ENCODE data around the gene TDRD10.

GRCh38 chr1:154549202-154549770 lies 47.3 kb downstream of the TDRD10 start:
- TF ChIP-seq ZNF8 (CRISPR knock-in tag; IDR thresholded peaks at IDR 0.05), result no peak
- no peak for TF ChIP-seq ARNTL (CRISPR knock-in tag; IDR thresholded peaks at IDR 0.05; ENCODE audit: borderline replicate concordance, low read depth)
- no peak for TF ChIP-seq SNAI2 (CRISPR knock-in tag; IDR thresholded peaks at IDR 0.05)
- TF ChIP-seq, protein P1, sequence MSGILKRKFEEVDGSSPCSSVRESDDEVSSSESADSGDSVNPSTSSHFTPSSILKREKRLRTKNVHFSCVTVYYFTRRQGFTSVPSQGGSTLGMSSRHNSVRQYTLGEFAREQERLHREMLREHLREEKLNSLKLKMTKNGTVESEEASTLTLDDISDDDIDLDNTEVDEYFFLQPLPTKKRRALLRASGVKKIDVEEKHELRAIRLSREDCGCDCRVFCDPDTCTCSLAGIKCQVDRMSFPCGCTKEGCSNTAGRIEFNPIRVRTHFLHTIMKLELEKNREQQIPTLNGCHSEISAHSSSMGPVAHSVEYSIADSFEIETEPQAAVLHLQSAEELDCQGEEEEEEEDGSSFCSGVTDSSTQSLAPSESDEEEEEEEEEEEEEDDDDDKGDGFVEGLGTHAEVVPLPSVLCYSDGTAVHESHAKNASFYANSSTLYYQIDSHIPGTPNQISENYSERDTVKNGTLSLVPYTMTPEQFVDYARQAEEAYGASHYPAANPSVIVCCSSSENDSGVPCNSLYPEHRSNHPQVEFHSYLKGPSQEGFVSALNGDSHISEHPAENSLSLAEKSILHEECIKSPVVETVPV (CRISPR knock-in tag; IDR thresholded peaks at IDR 0.05), result no peak

Data from SK-N-SH treated with all-trans-retinoic acid at 6 μM for 48 hours (cell line).